GM18858 (cell line): ENCODE data around the gene C1orf50.
"Not testable (repeated sequence)": the region's sequence is repeated elsewhere in the genome, so short reads cannot be mapped to it uniquely, and the experiment has no call there.

Source experiments
- ATAC-seq: cut with Tn5 transposase; IDR thresholded peaks from one replicate; pipeline ENCODE4 v1.9.1; 2021; ENCODE audit not compliant: unreplicated experiment

C1orf50 gene

GRCh38 chr1:42739753-42740700, 27.0 kb upstream of the C1orf50 start, which contains the start of gene CLDN19:
TSS of gene CLDN19 (minus strand) at chr1:42740236. CDS start at chr1:42740063, 173 bp downstream.
- no peak for ATAC-seq

- no peak for ATAC-seq
These were observed 26.0 kb upstream of the C1orf50 start for GRCh38 chr1:42740851-42741580.

DNA sequence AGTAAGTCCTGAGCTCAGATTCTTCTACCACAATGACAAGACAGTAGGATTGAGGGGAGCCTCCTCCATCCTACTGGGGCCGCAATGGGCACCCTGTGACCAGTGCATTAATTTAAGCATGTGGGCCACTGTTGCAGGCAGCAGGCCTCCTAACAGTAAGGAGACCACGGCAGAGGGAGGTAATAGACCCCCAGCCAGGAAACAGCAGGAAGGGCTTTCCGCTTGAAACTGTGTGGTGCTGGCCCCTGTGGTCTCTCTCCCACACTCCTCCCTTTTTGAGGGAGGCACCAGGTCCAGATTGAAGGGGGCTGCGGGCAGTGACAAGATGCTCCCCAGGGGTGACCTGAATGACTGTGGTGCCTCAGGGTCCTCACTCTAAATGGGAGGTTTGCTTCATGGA, 25.3 kb upstream of the C1orf50 start:
- ATAC-seq = no peak

DNA sequence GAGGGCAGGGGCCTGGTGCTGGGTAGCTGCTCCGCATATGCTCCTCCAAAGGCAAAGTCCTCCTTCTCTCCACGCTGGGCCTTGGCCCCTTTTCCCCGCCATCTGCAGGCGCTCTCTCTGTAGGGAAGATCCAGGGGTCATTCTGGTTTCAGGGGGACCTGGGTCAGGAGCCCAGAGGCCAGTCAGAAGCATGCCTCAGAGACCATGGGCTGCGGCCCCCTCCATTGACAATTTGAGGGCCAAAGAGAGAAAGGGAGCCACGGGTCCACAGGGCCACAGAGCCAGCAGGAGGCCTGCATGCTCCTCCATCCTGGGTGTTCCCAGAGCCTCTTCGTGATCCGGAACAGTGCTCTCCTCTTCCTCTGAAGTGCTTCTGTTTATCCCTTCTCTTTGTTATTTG, 24.9 kb upstream of the C1orf50 start:
- no peak for ATAC-seq

- ATAC-seq = no peak
These were observed 24.3 kb upstream of the C1orf50 start for GRCh38 chr1:42742617-42743316.

GRCh38 chr1:42743317-42744147, 23.5 kb upstream of the C1orf50 start:
- ATAC-seq = no peak

- no peak for ATAC-seq
These were observed 23.0 kb upstream of the C1orf50 start for GRCh38 chr1:42744148-42744413.

DNA sequence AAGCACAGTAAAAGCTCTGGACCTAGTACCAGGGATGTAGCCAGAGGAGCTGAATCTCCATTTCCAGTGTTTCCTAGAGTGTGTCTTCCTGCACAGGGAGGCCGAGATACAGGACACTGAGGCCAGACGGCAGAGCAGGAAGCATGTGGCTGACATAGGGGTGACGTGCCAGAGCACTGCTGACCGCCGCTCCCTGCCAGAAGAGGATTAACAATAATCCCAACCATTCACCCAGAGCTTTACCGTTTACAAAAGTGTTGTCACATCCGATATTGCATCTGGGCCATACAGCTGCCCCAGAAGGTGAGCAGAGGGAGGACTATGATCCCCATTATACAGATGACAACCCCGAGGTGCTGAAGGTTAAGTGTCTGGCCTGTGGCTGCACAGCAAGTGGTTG, 21.2 kb upstream of the C1orf50 start:
- ATAC-seq = no peak

GRCh38 chr1:42746436-42747105, 20.5 kb upstream of the C1orf50 start:
- ATAC-seq = no peak

DNA sequence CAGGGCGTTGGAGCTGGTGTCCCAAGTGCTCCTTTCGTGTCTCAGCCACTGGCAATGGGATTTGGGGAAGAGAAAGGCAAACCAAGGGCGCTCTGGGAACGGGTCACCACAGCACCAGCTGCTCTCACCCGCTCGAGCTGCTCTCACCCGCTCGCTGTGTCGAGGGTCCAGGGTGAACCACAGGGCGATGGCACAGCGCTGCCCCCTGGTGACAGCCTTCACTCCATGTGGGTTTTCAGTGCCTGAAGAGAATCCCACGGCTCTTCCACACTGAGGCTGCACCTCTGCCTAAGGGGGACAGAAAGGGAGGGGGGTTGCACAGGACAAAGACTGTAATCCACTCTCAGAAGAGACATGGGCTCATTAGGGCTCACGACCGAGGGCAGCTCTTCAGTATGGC, 19.9 kb upstream of the C1orf50 start:
- ATAC-seq = no peak

GRCh38 chr1:42748021-42748420, 19.0 kb upstream of the C1orf50 start:
- no peak for ATAC-seq

GRCh38 chr1:42748461-42749410, 18.3 kb upstream of the C1orf50 start:
- ATAC-seq = no peak

- no peak for ATAC-seq
These were observed 17.0 kb upstream of the C1orf50 start for GRCh38 chr1:42750041-42750440.

DNA sequence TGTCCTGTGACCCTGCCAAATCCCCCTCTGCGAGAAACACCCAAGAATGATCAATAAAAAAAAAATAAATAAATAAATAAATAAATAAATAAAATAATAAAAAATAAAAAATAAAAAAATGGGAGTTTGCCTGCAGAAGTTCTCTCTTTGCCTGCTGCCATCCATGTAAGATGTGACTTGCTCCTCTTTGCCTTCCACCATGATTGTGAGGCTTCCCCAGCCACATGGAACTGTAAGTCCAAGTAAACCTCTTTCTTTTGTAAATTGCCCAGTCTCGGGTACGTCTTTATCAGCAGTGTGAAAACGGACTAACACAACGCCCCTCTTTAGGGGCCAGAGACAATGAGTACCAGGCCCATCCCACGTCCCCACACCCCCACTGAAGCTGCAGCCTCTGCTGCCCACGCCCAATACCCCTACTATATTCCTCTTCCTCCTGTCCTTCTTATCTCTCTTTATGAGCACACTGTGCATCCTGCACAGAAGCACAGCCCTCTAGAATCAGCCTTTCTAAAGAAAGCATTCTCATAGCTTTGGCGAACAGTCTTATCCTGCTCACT, 15.5 kb upstream of the C1orf50 start:
- ATAC-seq = not testable (repeated sequence)

DNA sequence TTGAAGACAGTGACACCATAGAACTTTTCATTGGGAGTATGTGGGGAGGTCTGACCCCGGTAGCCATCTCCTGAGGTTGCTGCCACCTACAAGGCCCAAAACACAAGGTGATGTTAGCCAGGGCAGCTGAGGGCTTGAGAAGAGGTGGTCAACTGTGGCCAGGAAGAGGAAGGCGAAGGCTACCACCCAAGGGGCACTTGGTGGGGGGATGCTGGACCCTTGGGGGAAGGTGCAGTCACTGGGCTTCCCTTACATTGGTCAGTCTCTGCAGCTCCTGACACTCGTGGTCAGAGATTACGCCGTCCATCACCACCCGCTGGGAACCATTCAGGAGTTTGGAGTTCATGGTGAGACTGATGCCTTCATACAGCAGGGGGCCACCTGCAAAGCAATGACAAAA, 14.8 kb upstream of the C1orf50 start:
- no peak for ATAC-seq

DNA sequence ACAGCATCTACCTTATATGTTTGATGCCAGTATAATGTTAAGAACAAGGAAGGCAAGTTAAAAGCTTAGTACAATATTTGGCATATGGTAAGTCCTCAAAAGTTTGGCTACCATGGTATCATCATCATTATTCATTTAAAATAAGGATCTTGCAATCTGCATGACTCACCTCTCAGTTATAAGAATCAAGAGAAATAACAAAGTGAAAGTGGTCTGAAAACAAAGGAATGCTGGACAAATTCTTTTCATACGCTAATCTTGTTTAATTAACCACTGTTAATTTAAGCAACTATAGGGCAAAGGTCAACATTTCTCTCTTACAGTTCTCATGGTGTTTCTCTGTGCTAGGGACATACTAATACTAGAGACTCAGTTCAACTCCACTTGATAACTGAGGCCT, 14.0 kb upstream of the C1orf50 start:
- no peak for ATAC-seq

DNA sequence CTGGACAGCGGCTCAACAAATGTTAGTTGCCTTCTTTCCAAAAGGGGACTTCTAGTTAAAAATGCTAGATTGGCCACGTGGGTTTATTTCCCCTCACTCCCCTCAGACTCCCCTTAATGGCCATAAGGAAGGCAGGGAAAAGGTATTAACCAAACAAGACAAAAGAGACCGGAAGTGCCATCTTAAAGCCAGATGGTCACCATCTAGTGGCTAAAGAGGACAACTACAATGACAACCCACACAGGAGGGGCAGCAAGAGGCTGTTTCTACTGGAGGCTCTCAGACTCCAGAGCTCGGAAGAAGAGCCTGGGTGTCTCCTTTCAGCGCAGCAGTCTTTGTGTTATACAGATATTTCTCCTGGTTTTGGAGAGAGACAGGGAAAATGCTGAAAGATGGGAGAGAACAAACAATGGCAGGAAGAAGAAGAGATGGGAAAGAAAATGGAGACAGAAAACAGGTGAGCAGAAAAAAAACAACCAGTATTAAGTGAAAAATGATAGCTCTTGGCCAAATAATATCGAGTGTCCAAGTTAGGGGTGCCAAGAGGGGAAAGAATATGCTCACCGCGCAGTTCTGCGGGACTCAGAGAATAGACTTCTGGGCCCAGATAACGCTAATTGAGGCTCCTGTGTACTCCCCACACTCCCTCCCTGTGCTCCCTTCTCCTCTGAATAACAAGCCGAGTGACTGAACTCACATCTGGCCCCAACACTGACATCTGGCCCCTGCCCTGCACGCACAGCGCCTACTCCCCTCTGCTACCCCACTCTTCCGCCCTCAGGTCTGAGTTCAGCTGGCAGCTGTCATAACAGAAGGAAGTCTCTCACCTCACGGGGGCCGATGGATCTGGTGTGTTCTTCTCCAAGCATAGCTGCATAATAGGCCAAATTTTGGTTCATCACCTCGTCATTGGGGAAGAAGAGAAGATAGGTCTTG, 9.8 kb upstream of the C1orf50 start:
- no peak for ATAC-seq

DNA sequence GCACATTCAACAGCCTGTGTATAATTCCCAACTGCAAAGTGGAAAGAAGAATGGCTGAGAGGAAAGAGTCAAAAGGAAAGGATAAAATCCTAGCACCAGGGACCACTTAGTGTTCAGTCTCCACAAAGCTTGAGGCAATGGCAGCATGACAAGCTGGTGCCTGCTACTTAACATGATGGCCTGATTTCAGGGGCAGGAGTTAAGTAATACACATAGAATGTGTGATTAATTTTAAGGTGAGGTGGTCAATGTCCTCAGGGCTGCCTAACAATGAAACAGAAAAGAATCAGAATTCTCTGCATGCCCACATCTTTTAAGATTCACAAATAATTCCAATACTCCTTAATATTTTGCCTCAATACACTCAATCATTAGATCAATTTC, 9.2 kb upstream of the C1orf50 start:
- no peak for ATAC-seq
